Activated naive CD4-positive, alpha-beta T cell (primary cell): ENCODE results near the gene TEX36.
"Not testable (repeated sequence)": the region's sequence is repeated elsewhere in the genome, so short reads cannot be mapped to it uniquely, and the experiment has no call there.

Source experiments
- DNase-seq, 4 experiments: peaks; one replicate each; lab custom pipeline; 2025; lab: John Stamatoyannopoulos, UW

Gene TEX36

DNA sequence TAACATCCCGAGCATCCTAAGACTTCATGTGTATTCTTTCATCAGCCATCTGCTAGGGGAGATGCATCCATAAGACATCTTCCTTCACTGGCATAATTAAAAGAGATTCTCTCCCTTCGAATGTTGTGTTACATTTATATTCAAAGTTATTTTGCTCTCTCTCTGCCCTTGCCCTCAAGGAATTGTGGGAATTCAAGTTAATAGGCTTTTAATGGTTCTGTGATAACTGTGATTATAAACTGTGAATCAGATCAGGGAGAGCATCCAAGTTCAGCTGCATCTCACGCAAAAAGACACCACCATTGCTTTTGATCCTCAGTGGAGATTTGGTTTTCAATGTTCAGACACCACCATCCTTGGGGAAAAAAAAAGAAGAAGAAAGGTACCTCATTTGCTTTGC is 9.2 kb upstream of the TEX36 start:
- no peak for DNase-seq

DNA sequence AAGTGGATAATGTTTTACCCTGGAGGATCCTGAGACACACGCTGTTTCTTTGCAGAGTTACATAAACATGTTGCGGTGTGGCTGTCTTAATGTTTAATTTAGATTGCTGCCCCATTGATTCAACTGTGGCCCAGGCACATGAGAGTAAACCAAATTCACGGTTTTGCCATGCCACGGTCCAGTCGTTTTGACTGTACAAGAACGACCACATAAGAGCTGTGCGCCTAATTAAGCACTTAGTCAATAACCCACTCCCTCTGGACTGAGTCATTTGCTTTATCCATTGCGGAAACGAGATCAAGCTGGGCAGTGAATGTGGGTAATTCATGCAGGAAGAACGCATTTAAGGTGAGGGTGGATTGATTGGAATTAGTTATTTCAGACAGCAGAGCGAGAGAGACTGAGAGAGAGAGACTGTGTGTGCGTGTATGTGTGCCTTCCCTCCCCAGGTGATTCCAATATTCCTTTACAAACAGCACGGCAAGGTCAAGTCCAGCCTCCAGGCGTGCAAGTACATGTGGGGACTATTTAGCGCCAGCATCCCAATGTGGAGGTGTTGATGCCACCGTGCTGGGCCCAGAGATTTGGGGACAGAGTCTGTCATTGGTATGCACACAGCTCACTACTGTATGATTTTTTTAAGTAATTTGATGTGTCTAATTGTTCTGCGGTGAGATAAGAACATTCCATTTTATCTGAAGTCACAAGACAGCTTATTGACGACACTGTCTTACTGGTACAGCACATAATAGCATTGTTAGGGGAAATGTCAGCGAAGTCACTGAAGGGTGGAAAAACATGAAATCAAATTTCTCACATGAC is 8.4 kb upstream of the TEX36 start:
- DNase-seq, result no peak

DNA sequence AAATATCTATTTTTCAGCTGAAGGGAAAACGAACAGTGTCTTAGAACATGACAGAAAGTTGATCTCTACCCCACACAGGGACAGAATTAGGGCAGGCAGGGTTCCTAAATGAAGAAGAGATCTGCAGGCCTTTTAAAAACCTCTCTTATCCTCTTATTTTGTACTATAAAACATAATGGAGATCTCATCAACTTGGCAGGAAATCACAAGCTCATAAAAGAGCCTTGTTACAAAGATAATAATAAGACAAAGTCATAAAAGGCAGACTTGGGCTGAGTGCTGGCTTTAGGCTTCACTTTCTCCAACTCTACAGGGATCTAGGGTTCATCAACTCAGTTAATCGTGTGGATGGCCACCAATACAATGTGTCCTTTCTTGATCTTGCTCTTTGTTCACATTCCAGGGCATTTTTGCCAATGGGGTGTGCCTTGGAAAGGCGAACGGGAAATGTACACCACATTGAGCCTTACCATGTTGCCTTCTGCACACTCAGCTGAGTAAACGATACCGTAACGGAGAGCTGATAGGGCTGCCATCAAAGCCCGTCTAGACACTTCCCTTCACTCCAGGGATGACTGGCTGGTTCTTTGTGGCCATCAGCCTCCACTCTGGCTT is 7.1 kb upstream of the TEX36 start:
- DNase-seq, result no peak

DNA sequence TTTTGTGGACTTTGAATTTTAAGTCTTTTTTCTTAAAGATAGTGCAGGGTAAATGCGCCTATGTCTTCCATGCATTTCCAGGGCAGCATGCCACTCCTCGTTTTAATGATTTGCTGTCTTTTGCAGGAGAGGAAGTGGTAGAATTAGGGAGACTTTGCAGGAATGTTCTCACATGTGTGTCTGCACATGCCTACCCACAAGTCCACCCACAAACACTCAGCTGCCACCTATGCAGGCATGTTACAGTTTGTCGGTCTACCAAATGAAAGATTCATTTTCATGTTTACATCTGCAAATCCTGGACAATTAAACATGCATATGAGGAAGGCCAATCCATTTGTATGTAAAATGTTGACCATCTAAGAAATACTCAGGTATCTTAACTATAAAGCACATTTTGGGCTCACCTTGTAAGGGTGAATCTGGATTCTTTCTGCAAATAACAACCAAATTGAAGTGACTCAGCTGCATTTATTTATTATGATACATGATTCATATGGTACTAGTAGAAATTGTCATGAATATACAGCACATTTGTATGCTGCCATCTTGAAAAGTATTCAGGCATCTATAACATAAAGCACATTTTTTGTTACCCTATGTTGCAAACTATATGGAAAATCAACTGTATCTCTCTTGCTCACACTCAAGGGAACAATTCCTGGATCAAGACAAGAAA is 4.7 kb upstream of the TEX36 start:
- no peak for DNase-seq

DNA sequence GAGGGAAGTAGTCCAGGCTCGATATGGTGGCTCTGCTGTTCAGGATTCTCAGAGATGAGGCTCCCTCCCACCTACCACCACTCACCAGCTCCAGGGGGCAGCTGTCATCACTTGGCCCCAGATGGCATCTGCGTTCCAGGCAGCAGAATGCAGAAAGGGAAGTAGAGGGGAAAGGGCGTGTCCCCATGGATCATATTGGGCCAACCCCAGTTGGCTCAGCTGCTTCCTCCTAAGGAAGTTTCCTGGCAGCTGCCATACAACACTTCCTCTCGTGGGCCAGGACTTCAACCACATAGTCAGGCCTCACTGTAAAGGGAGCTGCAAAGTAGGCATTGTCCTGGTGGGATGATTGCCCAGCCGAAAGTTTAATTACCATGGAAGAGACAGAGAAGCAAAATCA is 1.6 kb upstream of the TEX36 start:
- DNase-seq, result no peak

DNA sequence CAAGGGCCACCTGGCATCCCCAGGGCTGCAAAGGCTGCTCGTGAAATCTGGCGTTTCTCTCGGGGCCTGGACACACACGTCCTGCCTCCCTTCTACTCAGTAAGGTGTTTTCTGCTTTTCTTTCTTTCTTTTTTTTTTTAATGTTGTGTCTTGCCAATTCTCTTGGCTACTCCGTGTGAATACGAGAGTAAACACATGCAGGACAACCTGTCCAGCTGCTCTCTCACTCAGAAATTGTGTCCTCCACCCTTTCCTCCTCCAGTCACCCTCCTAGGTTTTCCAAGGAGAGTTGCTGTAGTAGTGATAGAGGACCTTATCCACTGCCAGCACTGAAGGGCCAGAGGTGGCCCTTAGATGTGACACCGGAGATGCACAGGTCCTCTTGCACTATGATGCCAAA is 858 bp upstream of the TEX36 start:
- DNase-seq, result no peak

DNA sequence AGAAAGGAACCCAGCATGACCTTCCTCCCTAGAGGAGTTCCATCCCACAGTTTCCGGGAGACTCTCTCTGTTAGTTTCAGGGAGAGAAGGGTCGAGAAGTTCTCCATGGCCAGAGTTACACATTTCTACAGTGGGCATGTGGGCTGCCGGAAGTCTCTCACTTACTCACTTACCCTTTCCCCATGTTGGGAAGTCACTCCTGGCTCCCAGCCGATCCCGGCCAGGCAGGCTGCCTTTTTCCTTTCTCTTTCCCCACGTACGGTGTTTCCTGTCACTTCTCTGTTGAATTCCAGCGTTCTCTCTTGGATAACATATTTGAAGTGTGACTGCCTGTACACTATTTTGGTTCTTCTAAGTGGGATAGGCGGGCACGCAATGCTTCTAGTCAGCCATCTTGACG is 3.5 kb downstream of the TEX36 start:
- DNase-seq, result no peak

DNA sequence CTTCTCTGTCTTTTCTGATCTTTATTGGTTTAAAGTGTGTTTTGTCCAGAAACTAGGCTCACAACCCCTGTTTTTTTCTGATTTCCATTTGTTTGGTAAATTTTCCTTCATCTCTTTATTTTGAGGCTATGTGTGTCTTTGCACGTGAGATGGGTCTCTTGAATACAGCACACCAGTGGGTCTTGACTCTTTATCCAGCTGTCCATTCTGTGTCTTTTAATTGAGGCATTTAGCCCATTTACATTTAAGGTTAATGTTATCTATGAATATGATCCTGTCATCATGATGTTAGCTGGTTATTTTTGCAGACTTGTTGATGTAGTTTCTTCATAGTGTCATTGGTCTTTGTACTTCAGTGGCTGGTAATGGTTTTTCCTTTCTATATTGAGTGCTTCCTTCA is 10.1 kb downstream of the TEX36 start:
- DNase-seq, result no peak

DNA sequence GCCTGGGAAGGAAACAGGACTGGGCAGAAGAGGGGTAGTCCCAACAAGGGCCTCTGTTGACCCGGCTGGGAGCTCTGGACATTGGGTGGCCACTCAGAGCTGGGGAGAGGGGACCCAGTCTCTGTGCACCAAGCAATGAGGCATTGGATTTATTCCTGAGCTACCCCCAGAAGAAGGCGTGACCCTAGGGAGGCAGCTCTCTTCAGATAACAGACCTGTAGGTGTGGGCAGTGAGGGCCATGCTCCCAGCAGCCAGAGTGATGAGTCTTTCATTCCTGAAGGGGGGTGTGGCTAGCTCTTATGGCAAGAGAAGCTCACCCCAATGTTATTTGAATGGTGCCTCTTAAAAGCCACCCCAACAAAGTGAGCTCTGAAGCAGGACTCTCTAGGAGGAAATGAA is 20.4 kb downstream of the TEX36 start:
- no peak for DNase-seq

DNA sequence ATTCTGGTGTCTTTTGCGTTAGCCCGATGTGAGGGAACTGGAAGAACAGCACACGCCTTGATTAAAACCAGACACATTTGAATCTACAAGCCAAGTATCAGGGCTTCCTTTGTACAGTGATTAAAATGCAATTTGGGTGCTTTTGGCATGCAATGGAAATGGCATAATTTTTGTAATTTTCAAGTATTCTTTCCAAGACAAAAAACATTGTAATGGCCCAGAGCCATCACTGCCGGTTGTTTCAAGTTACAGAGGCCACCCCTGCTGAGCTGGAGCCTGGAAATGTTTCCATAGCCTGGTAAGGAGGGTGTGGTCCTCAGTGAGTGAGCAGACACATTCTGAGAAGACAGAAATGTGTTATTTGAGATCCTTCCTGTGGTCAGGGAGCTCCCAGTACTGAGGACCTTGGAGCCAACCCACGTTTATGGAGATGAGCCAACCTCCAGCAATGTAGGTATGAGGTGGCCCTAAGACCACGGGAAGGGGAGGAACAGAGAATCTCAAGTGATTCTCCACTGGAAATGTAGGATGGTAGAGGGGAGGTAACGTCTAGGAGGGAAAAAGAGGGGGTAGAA is 20.9 kb downstream of the TEX36 start:
- no peak for DNase-seq

DNA sequence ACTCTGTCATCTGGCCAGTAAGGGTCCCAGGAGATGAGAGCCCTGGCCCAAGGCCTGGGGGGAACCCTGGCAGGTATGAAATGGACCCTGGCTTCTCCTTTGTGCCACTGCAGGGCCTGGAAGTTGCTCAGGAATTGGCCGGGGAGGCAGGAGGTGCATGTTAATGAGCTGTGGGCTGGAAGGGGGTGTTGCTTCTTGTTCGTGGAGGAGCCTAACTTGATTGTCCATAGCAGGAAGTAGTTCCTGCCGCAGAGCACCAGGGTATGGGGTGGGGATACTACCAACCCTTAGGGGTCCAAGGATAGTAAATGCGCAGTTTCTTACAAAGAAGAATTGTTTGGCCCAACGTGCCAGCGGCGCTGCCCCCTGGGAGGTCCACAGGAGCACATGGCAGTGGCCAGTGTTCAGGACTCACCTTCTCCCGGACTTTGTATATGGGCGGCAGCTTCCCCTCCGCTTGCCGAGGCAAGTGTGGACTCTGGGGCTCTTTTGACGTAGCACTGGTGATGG is 21.5 kb downstream of the TEX36 start:
- DNase-seq, result no peak

DNA sequence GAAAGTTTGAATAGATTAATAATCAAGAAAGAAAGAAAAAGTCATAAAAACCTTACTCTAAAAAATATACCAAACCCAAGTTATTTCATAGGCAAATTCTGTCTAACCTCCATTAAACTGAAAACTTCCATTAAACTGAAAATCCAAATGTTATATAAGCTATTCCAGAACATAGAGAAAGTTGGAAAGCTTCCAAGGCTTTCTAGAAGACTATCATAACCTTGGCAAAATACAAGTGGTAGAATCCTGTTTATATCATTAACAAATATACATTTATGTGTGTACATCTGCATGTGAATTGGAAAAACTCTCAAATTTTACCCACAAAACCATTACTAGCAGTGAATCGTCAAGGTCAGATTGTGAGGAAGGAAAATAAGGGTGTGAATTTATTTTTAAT is 23.9 kb downstream of the TEX36 start:
- no peak for DNase-seq

DNA sequence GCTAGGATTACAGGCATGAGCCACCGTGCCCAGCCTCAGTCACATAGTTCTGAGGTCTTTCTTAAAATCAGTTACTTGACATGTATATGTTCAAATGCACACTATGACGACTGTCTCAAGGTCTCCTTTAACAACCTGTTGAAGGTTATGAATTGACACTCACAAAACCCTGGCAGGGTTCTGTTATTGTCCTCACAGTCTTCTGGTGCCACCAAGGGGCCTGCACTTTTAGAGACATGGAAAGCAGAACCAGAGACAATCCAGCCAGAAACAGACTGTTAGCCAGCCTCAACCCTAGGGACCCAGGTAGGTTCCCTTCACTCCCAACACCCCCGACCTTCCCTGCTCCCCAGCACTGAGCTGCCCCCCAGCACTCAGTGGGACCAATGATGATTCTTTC is 26.4 kb downstream of the TEX36 start:
- no peak for DNase-seq

DNA sequence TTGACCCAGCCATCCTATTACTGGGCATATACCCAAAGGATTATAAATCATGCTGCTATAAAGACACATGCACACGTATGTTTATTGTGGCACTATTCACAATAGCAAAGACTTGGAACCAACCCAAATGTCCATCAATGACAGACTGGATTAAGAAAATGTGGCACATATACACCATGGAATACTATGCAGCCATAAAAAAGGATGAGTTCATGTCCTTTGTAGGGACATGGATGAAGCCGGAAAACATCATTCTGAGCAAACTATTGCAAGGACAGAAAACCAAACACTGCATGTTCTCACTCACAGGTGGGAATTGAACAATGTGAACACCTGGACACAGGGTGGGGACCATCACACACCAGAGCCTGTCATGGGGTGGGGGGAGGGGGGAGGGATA is 29.9 kb downstream of the TEX36 start:
- DNase-seq, result not testable (repeated sequence)

DNA sequence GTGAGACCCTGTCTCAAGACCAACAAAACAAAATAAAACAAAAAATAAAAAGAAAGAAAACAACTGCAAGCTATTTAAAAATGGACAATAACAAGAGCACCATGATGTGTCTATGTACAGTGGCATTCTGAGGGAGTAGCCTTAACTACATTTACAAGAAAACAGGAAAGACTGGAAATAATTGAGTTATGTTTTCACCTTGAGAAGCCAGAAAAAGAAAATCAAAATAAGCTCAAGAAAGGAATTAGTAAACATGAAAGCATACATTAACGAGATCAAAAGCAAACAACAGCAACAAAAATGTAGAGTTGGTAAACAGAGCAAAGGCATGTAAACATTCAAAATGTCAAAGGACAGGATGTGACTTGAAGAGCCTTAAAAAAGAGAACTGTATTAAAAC is 36.7 kb downstream of the TEX36 start:
- DNase-seq, result no peak

DNA sequence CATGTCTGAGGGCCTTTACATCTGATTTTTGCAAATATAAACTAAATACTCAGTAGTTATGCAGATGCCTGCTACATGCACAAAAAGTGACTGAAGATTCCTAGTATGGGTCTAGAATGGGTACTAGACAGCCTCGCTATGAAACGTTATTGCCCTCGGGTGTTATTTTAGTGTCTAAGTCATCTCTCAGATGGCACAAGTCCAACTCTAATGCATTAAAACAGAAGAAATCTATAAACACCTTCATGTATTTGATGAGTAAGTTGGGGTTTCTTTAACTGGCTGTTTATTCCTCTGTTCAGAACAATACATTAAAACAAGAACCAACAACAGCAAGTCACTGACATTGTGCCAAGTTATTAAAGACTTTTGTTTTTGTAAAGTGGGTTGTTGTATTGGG is 41.6 kb downstream of the TEX36 start:
- DNase-seq, result no peak

DNA sequence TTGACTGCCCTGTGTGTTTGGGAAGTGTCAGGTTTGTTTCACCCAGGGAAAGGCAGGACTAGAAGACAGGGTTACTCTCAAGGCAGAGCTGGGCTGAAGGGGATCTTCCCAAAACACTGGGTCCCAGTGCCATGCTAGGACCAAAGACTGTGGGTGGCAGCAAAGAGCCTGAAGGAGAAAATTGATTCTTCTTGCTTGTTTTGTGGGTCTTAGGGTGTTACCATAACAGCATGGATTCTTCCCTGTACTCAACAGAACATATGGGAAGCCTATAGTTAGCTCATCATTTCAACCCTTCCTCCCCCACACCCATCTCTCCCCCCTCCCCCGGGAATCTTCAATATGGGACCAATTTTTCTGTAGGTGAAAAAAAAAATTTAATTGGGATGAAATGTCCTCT is 42.3 kb downstream of the TEX36 start:
- DNase-seq, result no peak

DNA sequence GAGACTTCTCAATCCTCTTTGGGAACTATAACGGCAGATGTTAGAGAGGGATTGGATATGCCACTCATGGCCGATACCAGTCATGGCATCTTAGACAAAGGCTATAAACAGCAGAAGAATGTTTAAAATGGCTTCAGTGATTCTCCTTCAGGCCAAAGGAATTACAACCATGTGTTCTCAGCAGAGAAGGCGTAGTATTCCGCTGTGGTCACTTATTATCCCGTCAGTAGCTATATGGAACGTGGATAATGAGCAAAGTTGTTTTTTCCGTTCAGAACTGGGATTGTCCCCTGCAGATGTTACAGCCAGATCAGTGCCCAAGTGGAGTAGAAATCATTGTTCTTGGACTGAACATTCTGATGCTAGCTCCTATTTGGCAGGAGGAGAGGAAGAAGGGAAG is 43.1 kb downstream of the TEX36 start:
- no peak for DNase-seq

DNA sequence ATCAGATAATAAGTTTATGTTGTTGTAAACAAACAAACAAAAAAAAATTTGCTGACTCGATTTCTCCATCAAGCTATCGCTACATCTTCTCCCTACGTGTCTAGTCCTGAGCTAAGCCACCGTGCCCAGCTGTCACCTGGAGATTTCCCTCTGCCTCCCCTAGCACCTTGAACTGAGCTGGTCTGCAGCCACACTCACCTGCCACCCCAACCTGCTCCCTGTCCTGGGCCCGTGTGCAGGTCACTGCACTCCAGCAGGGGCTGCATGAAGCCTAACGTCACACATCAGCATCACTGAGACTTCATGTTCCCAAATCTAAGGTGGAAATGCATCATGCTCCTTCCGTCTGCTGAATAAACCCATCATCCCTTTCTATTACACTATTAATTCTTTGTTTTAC is 44.4 kb downstream of the TEX36 start:
- DNase-seq, result no peak

DNA sequence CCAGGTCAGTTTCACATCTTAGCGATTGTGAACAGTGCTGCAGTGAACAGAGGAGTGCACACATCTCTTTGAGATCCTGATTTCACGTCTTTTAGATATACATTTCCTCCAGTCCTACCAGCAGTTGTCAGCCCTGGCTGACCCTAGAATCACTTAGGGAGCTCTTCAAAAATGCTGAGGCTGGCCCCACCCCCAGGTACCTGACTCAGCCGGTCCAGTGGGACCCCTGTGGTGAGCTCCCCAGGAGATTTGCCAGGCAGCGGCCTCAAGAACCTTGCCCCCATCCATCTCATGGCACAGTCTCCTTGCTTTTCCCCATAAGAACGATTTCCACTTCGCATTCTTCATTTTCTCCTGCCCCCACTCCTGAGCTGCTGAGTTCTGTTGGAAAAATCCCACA is 45.5 kb downstream of the TEX36 start:
- no peak for DNase-seq

DNA sequence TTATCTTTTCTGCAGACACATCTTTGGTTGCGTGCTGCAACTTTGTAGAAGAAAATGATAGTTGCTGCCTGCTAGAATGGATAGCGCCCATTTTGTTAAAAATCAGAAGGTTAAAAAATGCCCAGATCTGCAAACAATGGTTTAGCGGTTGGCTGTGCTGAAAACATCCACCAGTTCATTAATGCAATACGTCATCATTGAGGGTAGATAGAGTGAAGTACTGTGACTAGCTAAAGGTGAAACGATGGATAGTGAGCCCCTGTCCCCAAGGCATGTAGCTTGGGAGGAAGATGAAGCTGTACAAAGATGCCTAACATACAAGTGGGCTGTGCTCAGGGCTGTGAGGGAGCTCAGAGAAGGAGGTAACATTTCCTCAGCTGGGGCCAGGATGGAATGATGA is 48.4 kb downstream of the TEX36 start:
- no peak for DNase-seq

DNA sequence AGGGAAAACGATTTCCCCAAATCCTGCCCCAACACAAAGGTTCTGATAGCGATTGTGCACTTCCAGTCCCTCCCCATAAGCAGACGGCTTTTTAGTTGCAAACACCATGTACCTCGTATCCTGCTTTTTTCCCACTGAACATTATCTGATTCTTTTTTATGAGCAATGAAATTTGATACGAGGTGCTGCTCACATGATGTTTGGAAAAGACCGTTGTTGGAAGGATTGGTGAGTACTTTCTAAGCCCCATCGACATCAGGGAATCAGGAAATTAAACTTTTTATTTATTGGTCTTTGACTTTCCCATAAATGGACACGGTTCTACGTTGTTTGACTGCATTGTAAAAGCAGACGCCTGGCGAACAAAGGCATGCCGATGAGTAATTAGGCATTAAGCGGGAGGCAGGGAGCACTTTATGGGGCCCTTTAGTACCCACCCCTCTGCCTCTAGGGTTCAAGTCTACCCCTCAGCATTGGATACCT is 49.4 kb downstream of the TEX36 start:
- no peak for DNase-seq

DNA sequence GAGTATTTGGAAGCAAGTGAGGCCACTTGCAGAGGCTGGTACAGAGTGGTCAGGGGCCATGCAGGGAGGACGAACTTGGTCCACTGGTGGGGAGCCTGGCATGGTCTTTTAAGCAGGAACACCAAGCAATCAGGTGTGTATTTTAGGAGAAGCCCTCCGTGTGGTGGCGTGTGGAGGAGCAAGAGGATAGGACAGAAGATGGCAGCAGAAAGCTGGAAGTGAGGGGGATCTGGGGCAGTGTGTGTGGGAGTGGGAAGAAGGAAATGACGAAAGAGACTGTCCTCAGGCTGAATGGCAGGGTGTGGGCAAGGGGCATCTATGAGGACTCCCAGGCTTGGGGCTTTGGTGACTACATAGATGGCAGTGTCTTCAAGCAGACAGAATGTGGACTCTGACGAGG is 51.2 kb downstream of the TEX36 start:
- DNase-seq, result no peak
